ENCODE measurements around the gene COL24A1.
"Not testable (repeated sequence)": the region's sequence is repeated elsewhere in the genome, so short reads cannot be mapped to it uniquely, and the experiment has no call there.

Gene COL24A1

DNA sequence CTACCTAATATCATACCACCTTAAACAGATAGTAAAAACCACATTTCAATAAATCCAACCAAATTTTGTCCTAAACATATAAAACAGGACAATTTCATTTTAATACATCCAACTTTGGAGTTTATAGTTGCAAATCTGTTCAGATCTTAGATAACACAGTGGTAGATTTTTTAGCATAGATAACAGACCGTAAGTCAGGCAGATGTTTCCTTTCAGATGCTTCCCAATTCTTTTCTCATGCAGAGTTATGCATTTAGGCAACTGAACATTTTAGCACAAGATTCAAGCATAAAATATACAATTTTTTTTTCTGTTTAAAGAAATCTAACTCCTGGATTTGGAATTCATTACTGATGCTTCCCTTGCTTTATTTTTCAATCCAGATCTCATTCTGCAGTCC lies 291.8 kb downstream of the COL24A1 start:
- DNase-seq, result no peak

GRCh38 chr1:85863639-85864038 lies 292.9 kb downstream of the COL24A1 start:
- not testable (repeated sequence) for DNase-seq

DNA sequence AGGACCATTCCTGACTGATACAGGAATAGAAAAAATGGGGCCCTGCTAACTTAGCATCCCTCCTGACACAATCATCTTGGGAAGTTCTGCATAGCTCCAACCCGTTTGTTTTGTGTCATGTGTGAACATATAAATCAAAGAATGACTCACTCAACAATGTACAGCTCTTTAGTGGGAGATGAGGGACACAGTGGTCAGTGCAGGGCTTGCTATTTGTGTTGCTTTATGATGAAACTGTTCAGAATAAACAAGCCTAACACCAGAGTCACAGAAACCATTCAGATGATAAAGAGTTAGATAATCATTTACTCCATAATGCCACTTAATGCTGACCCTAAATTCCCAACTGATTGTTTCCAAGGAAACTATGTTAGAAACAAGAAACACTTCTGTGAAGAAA lies 294.1 kb downstream of the COL24A1 start:
- DNase-seq, result no peak

DNA sequence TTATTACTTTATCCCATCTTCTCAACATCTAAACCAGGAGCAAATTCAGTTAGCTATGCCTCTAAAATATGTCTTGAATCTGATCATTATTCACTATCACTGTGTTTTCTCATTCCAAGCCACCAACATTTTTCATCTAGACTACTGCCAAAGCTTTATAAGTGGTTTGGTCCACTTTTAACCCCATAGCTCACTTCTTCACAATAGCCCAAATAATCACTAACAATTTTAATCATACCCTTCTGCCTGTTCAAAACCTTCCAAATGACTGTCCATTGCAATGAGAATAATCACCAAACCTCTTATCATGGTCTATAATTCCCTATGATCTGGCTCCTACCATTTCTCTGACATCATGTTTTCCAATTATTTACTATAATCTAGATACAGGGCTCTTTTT lies 298.6 kb downstream of the COL24A1 start:
- no peak for DNase-seq

- no peak for DNase-seq
Observed at GRCh38 chr1:85850238-85850637, 306.3 kb downstream of the COL24A1 start.

GRCh38 chr1:85849660-85850059 lies 306.9 kb downstream of the COL24A1 start:
- DNase-seq, result no peak

DNA sequence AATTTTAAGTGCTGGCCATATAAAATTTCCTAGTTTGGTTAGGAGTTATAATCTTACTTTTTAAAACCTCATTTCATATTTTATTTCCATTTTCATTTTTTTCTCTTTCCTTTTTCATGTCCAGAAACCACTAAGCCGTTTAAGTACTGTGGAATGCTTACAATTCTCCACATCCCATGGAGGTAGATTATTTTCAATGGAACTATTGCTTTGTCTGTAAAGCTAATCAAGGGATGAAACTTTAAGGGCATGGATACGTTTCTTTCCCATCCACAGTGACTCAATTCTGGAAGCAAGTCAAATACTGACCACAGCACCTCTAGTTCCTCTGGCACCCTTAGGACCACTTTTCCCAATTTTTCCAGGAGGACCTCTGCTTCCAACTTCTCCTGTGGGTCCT lies 309.2 kb downstream of the COL24A1 start:
- no peak for DNase-seq

GRCh38 chr1:85846706-85847105 lies 309.9 kb downstream of the COL24A1 start:
- no peak for DNase-seq

GRCh38 chr1:85839459-85839858 lies 317.1 kb downstream of the COL24A1 start:
- no peak for DNase-seq

DNA sequence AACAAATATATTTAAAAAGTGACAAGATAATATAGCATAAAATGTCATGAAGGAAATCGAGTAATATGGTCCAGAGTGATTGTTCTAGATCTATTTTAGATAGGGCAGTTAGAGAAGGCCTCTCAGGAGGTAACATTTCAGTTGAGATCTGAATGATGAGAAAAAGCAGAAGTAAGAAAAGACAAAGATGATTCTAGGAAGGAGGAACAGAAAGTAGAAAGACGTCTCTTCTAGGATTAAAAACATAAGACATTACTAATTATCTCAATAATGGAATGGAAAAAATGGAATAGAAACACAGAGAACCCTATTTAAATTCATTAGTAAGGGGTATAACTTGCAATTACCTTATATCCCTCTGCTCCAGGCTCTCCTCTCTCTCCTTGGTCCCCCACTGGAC lies 318.3 kb downstream of the COL24A1 start:
- no peak for DNase-seq

GRCh38 chr1:85836736-85837135 lies 319.8 kb downstream of the COL24A1 start:
- DNase-seq, result no peak

DNA sequence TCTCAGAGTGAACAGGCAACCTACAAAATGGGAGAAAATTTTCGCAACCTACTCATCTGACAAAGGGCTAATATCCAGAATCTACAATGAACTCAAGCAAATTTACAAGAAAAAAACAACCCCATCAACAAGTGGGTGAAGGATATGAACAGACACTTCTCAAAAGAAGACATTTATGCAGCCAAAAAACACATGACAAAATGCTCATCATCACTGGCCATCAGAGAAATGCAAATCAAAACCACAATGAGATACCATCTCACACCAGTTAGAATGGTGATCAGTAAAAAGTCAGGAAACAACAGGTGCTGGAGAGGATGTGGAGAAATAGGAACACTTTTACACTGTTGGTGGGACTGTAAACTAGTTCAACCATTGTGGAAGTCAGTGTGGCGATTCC lies 323.4 kb downstream of the COL24A1 start:
- not testable (repeated sequence) for DNase-seq

DNA sequence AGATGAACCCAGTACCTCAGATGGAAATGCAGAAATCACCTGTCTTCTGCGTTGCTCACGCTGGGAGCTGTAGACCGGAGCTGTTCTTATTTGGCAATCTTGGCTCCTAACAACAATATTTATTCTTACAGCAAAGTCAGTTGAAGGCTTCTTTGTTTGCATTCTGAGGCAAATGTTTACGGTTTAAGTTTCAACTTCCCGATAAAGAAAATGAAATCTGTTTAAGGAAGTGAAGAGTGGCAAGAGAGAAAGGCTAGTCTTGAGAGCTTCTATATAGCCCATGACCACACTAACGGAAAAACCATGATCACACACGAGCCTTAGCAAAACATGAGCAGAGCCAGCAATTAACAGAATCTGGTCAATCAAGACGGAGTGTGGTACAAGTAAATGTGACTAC lies 325.7 kb downstream of the COL24A1 start:
- DNase-seq, result no peak

- DNase-seq, result no peak
Observed at GRCh38 chr1:85824066-85824840, 332.3 kb downstream of the COL24A1 start.

DNA sequence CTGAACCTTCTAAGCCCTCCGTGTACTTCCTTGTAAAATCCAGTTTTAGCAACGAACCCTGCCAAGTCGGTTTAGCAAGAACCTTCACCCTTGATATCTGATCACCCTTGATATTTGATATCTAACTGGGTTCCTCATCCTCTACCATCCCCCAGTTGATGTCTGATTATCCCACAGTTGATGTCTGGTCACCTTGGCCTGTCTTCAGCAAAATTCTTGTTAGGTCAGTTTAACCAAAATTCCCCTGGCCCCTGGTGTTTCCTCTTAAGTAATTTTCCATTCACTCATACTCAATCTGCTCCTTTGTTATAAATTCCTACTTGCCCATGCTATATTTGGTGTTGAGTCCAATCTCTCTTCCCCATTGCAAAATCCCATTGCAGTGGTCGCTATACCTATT lies 333.9 kb downstream of the COL24A1 start:
- DNase-seq, result no peak

DNA sequence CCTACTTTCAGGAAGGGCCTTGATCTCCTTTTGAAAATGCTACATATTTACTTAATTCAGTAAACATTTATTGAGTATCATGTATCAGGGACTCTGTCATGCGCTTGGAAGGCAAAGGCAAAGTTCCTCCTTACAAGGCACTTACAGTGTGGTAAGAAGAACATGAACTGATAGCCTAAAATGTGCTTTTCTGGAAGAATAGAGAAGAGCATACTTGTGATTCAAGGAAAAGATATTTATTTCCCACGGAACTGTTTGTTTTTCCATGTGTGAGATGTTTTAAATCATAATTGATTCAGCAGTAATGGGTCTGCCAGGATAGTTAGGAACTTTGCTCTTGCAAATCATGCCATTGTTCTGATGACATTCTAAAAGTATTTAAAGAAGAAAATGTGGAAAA lies 338.2 kb downstream of the COL24A1 start:
- no peak for DNase-seq

GRCh38 chr1:85816606-85817005 lies 340.0 kb downstream of the COL24A1 start:
- DNase-seq, result no peak

DNA sequence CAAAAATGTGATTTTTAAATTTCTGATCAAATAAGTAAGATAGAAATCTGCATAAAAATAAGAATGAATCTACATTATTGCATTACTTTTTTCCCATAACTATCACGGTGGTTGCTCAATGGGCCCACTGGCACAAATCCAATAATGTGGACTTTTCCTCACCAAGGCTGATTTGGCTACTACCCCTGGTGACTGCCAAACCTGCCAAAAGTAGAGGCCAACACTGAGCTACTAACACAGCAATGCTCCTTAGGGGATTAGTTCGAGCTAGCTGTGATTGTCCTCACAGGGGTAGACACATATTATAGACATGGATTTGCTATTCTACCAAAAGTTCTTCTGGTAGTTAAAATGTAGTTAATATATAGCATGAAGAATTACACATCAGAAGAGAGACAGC lies 340.7 kb downstream of the COL24A1 start:
- DNase-seq, result no peak

DNA sequence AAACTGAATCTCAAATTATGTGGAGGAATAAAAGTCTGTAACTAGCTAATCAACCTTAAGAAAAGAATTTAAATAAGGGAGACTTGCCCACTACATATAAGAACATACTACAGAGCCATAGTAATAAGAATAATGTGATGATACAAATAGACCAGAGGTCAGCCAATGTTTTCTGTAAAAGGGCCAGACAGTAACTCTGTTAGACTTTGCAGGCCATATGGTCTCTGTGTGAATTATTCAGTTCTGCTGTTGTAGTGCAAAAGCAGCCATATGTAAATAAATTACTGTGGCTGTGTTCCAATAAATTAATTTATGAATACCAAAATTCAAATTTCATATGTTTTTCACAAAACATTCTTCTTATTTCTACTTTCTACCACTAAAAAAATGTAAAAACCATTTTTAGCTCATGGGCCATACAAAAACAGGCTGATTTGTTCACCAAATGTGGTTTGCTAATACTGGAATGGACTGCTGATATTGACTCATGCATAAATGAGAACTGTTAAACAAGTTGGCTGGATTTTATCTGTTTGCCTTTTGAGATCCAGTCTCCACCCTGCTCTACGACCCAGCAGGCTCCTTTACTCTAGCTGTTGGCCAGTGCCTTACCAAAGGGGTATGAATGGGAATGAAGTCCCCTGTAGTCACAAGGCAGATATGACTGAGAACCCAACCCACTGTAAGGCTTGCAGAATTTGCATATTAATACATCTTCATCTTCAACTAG lies 350.2 kb downstream of the COL24A1 start:
- no peak for DNase-seq

GRCh38 chr1:85801520-85801919 lies 355.1 kb downstream of the COL24A1 start:
- no peak for DNase-seq

- no peak for DNase-seq
Observed at GRCh38 chr1:85799737-85800136, 356.8 kb downstream of the COL24A1 start.

- DNase-seq, result no peak
Observed at GRCh38 chr1:85798419-85798818, 358.2 kb downstream of the COL24A1 start.

DNA sequence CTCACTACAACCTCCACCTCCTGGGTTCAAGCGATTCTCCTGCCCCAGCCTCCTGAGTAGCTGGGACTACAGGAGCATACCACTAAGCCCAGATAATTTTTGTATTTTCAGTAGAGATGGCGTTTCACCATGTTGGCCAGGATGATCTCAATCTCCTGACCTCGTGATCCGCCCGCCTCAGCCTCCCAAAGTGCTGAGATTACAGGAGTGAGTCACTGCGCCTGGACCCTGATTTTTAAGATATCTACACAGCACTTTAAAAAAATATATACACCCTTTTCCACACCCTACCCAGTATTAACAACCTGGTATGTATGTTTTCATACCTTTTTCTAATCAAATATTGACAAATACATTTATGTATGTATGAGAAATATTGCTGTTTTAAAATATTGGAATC lies 379.6 kb downstream of the COL24A1 start:
- not testable (repeated sequence) for DNase-seq

DNA sequence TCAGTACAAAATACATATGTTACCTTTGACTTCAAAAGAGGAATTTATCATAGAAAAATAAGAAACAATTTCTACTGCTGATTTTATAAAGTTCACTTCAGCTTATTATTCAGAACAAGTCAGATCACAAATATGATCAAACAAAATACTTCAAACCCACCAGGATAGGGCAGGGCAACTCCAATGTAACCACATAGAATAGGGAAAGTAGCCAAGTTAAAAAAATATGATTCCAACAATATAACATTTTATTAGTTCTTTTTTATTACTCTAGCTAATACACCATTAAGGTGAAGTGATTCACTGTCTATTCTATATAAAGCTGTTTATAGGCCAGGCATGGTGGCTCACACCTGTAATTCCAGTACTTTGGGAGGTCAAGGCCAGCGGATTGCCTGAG lies 393.8 kb downstream of the COL24A1 start:
- DNase-seq, result no peak

DNA sequence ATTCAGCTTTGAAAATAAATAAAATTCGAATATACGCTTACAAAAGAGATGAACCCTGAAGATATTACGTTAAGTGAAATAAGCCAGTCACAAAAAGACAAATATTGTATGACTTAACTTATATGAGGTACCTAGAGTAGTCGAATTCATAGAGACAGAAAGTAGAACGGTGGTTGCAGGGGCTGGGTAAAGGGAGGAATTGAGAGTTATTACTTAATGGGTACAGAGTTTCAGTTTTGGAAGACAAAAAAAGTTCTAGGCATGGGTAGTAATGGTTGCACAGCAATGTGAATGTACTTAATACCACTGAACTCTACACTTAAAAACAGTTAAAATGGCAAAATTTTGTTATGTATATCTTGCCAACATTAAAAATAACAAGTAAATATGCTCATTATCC lies 399.7 kb downstream of the COL24A1 start:
- no peak for DNase-seq

All from 8988T (cell line).